Measurements from ENCODE around the gene ZNF408.

Gene ZNF408

DNA sequence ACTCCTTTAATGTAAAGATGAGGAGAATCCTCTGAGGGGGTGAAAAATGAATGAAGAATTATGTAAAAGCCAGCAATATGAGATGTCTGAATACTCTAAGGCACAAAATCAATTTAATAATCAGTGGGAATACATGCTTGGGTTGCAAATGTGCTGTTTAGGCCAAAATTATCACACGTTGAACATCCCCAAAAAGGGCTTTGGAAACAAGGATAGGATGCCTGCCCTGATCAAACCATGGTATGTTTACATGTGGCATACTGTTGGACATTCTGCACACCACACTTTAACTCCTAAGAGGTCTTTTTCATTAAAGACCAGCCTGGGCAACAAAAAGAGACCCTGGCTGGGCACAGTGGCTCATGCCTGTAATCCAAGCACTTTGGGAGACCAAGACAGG, 44.5 kb downstream of the ZNF408 start:
- Histone ChIP-seq H3K36me3 (peaks cover 85% of the 10 kb centered on the region), H3K9me3 (no peaks in the 10 kb centered on the region)

DNA sequence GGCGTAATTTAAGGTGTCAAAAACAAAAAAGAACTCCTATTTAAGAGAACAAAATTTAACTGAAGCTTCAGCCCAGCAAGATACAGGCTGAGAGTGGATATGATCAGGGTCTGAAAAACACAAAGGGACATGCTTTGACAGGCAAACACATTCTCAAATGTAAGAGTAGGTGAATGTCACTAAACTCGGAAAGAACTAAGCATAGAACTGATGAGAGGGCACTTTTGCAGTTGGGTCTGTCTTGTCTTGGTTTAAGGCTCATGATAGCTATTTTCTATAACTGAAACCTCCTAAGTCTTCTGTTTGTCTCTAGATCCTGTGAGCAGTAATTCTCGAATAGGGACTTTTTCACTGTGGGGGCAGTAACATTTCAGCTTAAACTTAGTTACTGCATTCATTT, 45.2 kb downstream of the ZNF408 start:
- Histone ChIP-seq H3K4me1 (ENCODE audit: control insufficient read depth in 1 of 2, insufficient read depth in 1 of 2, low read depth in 1 of 2, low read length in 1 of 2) (no peaks in the 10 kb centered on the region), H3K36me3 (peaks cover 90% of the 10 kb centered on the region), H3K9me3 (no peaks in the 10 kb centered on the region), H3K27me3 (no peaks in the 10 kb centered on the region), H3K4me3 (ENCODE audit: low read depth in 1 of 2, low read length in 1 of 2) (no peak overlapping the region), H3K27ac (no peak overlapping the region)
- TF ChIP-seq, protein P1, sequence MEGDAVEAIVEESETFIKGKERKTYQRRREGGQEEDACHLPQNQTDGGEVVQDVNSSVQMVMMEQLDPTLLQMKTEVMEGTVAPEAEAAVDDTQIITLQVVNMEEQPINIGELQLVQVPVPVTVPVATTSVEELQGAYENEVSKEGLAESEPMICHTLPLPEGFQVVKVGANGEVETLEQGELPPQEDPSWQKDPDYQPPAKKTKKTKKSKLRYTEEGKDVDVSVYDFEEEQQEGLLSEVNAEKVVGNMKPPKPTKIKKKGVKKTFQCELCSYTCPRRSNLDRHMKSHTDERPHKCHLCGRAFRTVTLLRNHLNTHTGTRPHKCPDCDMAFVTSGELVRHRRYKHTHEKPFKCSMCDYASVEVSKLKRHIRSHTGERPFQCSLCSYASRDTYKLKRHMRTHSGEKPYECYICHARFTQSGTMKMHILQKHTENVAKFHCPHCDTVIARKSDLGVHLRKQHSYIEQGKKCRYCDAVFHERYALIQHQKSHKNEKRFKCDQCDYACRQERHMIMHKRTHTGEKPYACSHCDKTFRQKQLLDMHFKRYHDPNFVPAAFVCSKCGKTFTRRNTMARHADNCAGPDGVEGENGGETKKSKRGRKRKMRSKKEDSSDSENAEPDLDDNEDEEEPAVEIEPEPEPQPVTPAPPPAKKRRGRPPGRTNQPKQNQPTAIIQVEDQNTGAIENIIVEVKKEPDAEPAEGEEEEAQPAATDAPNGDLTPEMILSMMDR (IDR thresholded peaks at IDR 0.05): no peak

More for the DNA sequence above, 44.5 kb downstream of the ZNF408 start:
- TF ChIP-seq, protein P1 (IDR thresholded peaks at IDR 0.05): no peak
- Histone ChIP-seq H3K4me1 (ENCODE audit: control insufficient read depth in 1 of 2, insufficient read depth in 1 of 2, low read depth in 1 of 2, low read length in 1 of 2) (no peaks in the 10 kb centered on the region), H3K27me3 (no peaks in the 10 kb centered on the region), H3K27ac (no peak overlapping the region), H3K4me3 (ENCODE audit: low read depth in 1 of 2, low read length in 1 of 2) (no peak overlapping the region)

DNA sequence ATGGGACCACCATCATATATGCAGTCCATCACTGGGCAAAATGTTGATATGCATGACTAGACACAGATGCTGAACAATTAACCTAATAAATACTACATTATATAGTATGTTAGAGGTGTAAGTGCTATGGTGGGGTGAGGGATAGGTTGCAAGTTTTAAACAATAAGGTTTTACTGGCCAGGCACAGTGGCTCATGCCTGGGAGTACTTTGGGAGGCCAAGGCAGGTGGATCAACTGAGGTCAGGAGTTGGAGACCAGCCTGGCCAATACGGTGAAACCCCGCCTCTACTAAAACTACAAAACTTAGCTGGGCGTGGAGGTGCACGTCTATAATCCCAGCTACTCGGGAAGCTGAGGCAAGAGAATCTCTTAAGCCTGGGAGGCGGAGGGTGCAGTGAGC, 46.3 kb downstream of the ZNF408 start:
- Histone ChIP-seq H3K4me1 (ENCODE audit: control insufficient read depth in 1 of 2, insufficient read depth in 1 of 2, low read depth in 1 of 2, low read length in 1 of 2) (no peaks in the 10 kb centered on the region), H3K27me3 (no peaks in the 10 kb centered on the region), H3K9me3 (no peaks in the 10 kb centered on the region), H3K36me3 (peaks cover 87% of the 10 kb centered on the region), H3K27ac (no peak overlapping the region), H3K4me3 (ENCODE audit: low read depth in 1 of 2, low read length in 1 of 2) (no peak overlapping the region)
- TF ChIP-seq, protein P1 (IDR thresholded peaks at IDR 0.05): no peak

Measured in neutrophil (primary cell).